HCT116 (cell line): ENCODE results near the gene CREB3L4. TPM values are rescaled to one million over a fixed set of nuclear protein-coding genes. Genes with fewer than 3 reads are reported as not detected.
"Not testable (repeated sequence)": the region's sequence is repeated elsewhere in the genome, so short reads cannot be mapped to it uniquely, and the experiment has no call there.

Experiments used
- ATAC-seq: fragments of 200-7000 bp; cut with Tn5 transposase; 2 replicates; pipeline ENCODE4 v1.9.1; 2020; ENCODE audit warnings: mild to moderate bottlenecking, moderate library complexity
- BruUV-seq: library from RNA; stranded (reverse); fragments of 400-500 nt; replicated peaks from 2 replicates; lab custom pipeline; 2021; lab: Mats Ljungman, UMichigan
- CTCF ChIA-PET: fragments of 300-600 bp; sonication (Branson Sonifier 250); formaldehyde crosslinking; loops from one replicate; lab custom pipeline; 2021; ENCODE audit warnings: antibody characterized with exemption; lab: Charles Lee
- POLR2A ChIA-PET: fragments of 300-600, 350-600 bp; sonication (Branson Sonifier 250); formaldehyde crosslinking; loops from one replicate; lab custom pipeline; 2021; ENCODE audit warnings: antibody characterized with exemption; lab: Charles Lee
- RAD21 ChIA-PET, 2 experiments: fragments of 300-600 bp; sonication (Branson Sonifier 250); formaldehyde crosslinking; loops; one replicate each; lab custom pipeline; 2023; ENCODE audit warnings: low total read pairs in 2 of 2; ENCODE audit not compliant: uncharacterized antibody in 2 of 2, unreplicated experiment in 2 of 2, low non-redundant PET in 1 of 2; lab: Charles Lee
- DNase-seq: peaks from one replicate; pipeline ENCODE4 v3.0.0-alpha.2; 2010; ENCODE audit warnings: low read depth, low spot score
- H2AFZ ChIP-seq: fragments of 200-600 bp; shearing (Covaris generic), sonication (generic); 2 replicates; pipeline ENCODE4 v1.6.1; 2017; ENCODE audit warnings: low read depth, mixed run types, mixed read lengths, antibody characterized with exemption, low read length; ENCODE audit not compliant: poor library complexity, severe bottlenecking
- H3K27ac ChIP-seq: 2 replicates; pipeline ENCODE4 v1.5.1; 2012; ENCODE audit warnings: low read depth, low read length
- H3K27me3 ChIP-seq: fragments of 200-600 bp; sonication (generic); 2 replicates; pipeline ENCODE4 v1.6.1; 2016; ENCODE audit warnings: mixed run types, low read length, mixed read lengths; ENCODE audit not compliant: insufficient read depth
- H3K36me3 ChIP-seq, 2 experiments: fragments of 200-500 bp in 1 of 2; fragments of 200-600 bp in 1 of 2; sonication (Bioruptor generic) in 1 of 2; sonication (generic) in 1 of 2; 2 replicates each; pipeline versions ENCODE4 v1.5.1 to v1.6.1; 2014 to 2016; ENCODE audit warnings: low read length in 2 of 2, inconsistent platforms in 1 of 2, mixed read lengths in 1 of 2, mixed run types in 1 of 2; ENCODE audit not compliant: insufficient read depth in 2 of 2, control insufficient read depth in 1 of 2
- H3K4me1 ChIP-seq, 2 experiments: fragments of 200-600 bp in 1 of 2; sonication (generic) in 1 of 2; 2 replicates each; pipeline versions ENCODE4 v1.5.1 to v1.6.1; 2012 to 2017; ENCODE audit warnings: low read length in 2 of 2, inconsistent platforms in 1 of 2, mild to moderate bottlenecking in 1 of 2, mixed read lengths in 1 of 2, mixed run types in 1 of 2, moderate library complexity in 1 of 2; ENCODE audit not compliant: insufficient read depth in 2 of 2, control insufficient read depth in 1 of 2
- H3K4me2 ChIP-seq: fragments of 200-600 bp; sonication (generic); 2 replicates; pipeline ENCODE4 v1.6.1; 2017; ENCODE audit warnings: mixed run types, low read length, mixed read lengths
- H3K4me3 ChIP-seq, 2 experiments: fragments of 200-600 bp in 1 of 2; sonication (generic) in 1 of 2; replicated peaks in 1 of 2; 2 replicates each; pipeline ENCODE4 v1.5.1; 2011 to 2016; ENCODE audit warnings: low read length in 2 of 2, control low read depth in 1 of 2, low read depth in 1 of 2, mild to moderate bottlenecking in 1 of 2, mixed read lengths in 1 of 2, mixed run types in 1 of 2
- H3K79me2 ChIP-seq: fragments of 200-600 bp; sonication (generic); 2 replicates; pipeline ENCODE4 v1.6.1; 2017; ENCODE audit warnings: mild to moderate bottlenecking, mixed run types, low read length, moderate library complexity, mixed read lengths; ENCODE audit not compliant: insufficient read depth
- H3K9ac ChIP-seq: fragments of 200-600 bp; sonication (generic); 2 replicates; pipeline ENCODE4 v1.6.1; 2016; ENCODE audit warnings: low read length, mixed read lengths
- H3K9me2 ChIP-seq: fragments of 200-600 bp; sonication (generic), shearing (Covaris generic); 2 replicates; pipeline ENCODE4 v1.6.1; 2017; ENCODE audit warnings: mixed run types, mild to moderate bottlenecking, moderate library complexity; ENCODE audit not compliant: insufficient read depth
- H3K9me3 ChIP-seq, 2 experiments: fragments of 200-500 bp in 1 of 2; fragments of 200-600 bp in 1 of 2; sonication (Bioruptor generic) in 1 of 2; sonication (generic) in 1 of 2; 2 replicates each; pipeline ENCODE4 v1.6.1; 2014 to 2017; ENCODE audit warnings: low read length in 2 of 2, mixed read lengths in 2 of 2, inconsistent platforms in 1 of 2, low read depth in 1 of 2, mild to moderate bottlenecking in 1 of 2, mixed run types in 1 of 2, moderate library complexity in 1 of 2; ENCODE audit not compliant: control insufficient read depth in 1 of 2, insufficient read depth in 1 of 2
- H4K20me1 ChIP-seq: fragments of 200-600 bp; sonication (generic), shearing (Covaris generic); 2 replicates; pipeline ENCODE4 v1.6.1; 2017; ENCODE audit warnings: mixed run types, mild to moderate bottlenecking, moderate library complexity; ENCODE audit not compliant: insufficient read depth
- EZH2 ChIP-seq: fragments of 200-600 bp; sonication (generic); IDR thresholded peaks from 2 replicates; pipeline ENCODE4 v1.6.1; 2017; ENCODE audit warnings: antibody characterized with exemption, mixed run types
- RAD21 ChIP-seq: IDR thresholded peaks from 2 replicates; pipeline ENCODE4 v1.6.1; 2012; ENCODE audit warnings: low read depth, mild to moderate bottlenecking
- YY1 ChIP-seq: IDR thresholded peaks from 2 replicates; pipeline ENCODE4 v1.6.1; 2011; ENCODE audit warnings: low read length, low read depth, moderate library complexity, mild to moderate bottlenecking; ENCODE audit not compliant: insufficient replicate concordance; ENCODE audit errors: extremely low read depth
- intact Hi-C: fragments of 100-400 bp; cut with micrococcal nuclease; formaldehyde crosslinking; loops from 2 replicates; pipeline ENCODE4 v1.10.0; 2022
- total RNA-seq: library from RNA; stranded (reverse); gene quantifications from one replicate; pipeline ENCODE4 v1.2.1, GENCODE V29; 2021; ENCODE audit not compliant: unreplicated experiment
- TF ChIP-seq, protein P1 (sequence below): IDR thresholded peaks from 2 replicates; pipeline ENCODE4 v1.6.1; 2012
- TF ChIP-seq, protein P2 (sequence below): IDR thresholded peaks from 2 replicates; pipeline ENCODE4 v1.6.1; 2011; ENCODE audit warnings: mild to moderate bottlenecking, low read length, moderate library complexity; ENCODE audit not compliant: insufficient replicate concordance; ENCODE audit errors: extremely low read depth
- TF ChIP-seq, protein P3 (sequence below): IDR thresholded peaks from 2 replicates; pipeline ENCODE4 v1.6.1; 2012; ENCODE audit warnings: low read depth

Gene CREB3L4
- total RNA-seq, 1 experiment from 2014 or later, result 15.3 TPM

DNA sequence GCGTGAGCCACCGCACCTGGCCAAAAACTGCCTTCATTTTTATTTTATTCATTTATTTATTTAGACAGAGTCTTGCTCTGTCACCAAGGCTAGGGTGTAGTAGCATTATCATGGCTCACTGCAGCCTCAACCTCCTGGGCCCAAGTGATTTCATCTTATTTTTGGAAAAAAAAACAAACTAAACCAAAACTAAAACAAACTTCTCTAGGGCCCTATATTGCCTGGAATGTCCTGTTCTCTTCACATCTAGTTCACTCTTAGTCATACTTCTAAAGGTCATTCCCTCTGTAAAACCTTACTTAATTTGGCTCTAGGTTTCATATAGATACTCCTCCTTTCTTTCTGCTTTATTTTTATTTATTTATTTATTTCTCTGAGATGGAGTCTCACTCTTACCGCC is 38.4 kb downstream of the CREB3L4 start:
- no peaks in the 10 kb centered on the region for H4K20me1 ChIP-seq
- H3K9me3 ChIP-seq, result no peaks in the 10 kb centered on the region
- ChIA-PET POLR2A (interaction anchor here (1.1 kb wide), 1 partner anchor 16 kb away, joined by 5 read pairs; no protein-coding TSS in a partner anchor), RAD21 (no interaction called here), CTCF (no interaction called here)
- no peak for ATAC-seq
- H3K9ac ChIP-seq, result no peak overlapping the region
- H3K9me2 ChIP-seq, result no peaks in the 10 kb centered on the region
- no peak overlapping the region for H3K4me3 ChIP-seq
- DNase-seq, result no peak
- H3K36me3 ChIP-seq, result no peaks in the 10 kb centered on the region
- no peaks in the 10 kb centered on the region for H3K27me3 ChIP-seq
- no peak overlapping the region for H3K4me2 ChIP-seq
- H2AFZ ChIP-seq, result no peak overlapping the region
- TF ChIP-seq YY1 (no peak), EZH2 (no peak), RAD21 (no peak)
- TF ChIP-seq, protein P1, sequence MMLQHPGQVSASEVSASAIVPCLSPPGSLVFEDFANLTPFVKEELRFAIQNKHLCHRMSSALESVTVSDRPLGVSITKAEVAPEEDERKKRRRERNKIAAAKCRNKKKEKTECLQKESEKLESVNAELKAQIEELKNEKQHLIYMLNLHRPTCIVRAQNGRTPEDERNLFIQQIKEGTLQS, result no peak
- intact Hi-C loops, result no loop called here
- H3K79me2 ChIP-seq, result no peaks in the 10 kb centered on the region
- H3K27ac ChIP-seq, result no peak overlapping the region
- H3K4me1 ChIP-seq, result peaks cover 7 to 16% of the 10 kb centered on the region in 2 experiments
- BruUV-seq, result no TSS peak

DNA sequence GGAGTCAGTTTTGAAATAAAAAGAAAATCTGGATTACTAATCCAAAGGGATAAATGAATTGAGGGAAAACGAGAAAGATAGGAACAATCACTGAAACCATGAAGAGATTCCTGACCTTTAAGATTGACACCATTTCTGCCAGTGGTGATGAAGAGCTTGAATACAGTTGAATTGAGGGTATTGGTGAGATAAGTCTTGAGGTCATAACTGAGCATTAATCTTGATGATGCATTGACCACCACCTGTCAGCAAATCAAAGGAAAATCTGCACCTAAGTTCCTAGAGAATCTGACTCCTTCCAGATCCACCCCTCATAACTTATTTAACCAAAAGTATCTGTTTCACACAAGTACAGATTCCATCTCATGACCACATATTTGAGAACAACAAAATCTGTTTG is 44.4 kb downstream of the CREB3L4 start:
- POLR2A ChIA-PET, result interaction anchor here (1.2 kb wide), 1 partner anchor 22 kb away, joined by 4 read pairs; the partner anchor contains the start of gene RPS27
- H3K9me2 ChIP-seq, result no peaks in the 10 kb centered on the region
- H3K9ac ChIP-seq, result no peak overlapping the region
- intact Hi-C loops, result no loop called here
- no peak overlapping the region for H3K4me3 ChIP-seq
- no peak overlapping the region for H3K4me2 ChIP-seq
- no TSS peak for BruUV-seq
- H2AFZ ChIP-seq, result no peak overlapping the region
- DNase-seq, result no peak
- CTCF ChIA-PET, result no interaction called here
- H4K20me1 ChIP-seq, result no peaks in the 10 kb centered on the region
- no peaks in the 10 kb centered on the region for H3K36me3 ChIP-seq
- no peak for ATAC-seq
- H3K79me2 ChIP-seq, result no peaks in the 10 kb centered on the region
- RAD21 ChIA-PET, result no interaction called here
- H3K27ac ChIP-seq, result no peak overlapping the region
- no peaks in the 10 kb centered on the region for H3K9me3 ChIP-seq
- no peaks in the 10 kb centered on the region for H3K27me3 ChIP-seq
- H3K4me1 ChIP-seq, result peaks cover 3 to 6% of the 10 kb centered on the region in 2 experiments; a peak in 2 of 4 replicates
- TF ChIP-seq, protein P2, sequence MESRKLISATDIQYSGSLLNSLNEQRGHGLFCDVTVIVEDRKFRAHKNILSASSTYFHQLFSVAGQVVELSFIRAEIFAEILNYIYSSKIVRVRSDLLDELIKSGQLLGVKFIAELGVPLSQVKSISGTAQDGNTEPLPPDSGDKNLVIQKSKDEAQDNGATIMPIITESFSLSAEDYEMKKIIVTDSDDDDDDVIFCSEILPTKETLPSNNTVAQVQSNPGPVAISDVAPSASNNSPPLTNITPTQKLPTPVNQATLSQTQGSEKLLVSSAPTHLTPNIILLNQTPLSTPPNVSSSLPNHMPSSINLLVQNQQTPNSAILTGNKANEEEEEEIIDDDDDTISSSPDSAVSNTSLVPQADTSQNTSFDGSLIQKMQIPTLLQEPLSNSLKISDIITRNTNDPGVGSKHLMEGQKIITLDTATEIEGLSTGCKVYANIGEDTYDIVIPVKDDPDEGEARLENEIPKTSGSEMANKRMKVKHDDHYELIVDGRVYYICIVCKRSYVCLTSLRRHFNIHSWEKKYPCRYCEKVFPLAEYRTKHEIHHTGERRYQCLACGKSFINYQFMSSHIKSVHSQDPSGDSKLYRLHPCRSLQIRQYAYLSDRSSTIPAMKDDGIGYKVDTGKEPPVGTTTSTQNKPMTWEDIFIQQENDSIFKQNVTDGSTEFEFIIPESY, result no peak
- TF ChIP-seq, protein P3, sequence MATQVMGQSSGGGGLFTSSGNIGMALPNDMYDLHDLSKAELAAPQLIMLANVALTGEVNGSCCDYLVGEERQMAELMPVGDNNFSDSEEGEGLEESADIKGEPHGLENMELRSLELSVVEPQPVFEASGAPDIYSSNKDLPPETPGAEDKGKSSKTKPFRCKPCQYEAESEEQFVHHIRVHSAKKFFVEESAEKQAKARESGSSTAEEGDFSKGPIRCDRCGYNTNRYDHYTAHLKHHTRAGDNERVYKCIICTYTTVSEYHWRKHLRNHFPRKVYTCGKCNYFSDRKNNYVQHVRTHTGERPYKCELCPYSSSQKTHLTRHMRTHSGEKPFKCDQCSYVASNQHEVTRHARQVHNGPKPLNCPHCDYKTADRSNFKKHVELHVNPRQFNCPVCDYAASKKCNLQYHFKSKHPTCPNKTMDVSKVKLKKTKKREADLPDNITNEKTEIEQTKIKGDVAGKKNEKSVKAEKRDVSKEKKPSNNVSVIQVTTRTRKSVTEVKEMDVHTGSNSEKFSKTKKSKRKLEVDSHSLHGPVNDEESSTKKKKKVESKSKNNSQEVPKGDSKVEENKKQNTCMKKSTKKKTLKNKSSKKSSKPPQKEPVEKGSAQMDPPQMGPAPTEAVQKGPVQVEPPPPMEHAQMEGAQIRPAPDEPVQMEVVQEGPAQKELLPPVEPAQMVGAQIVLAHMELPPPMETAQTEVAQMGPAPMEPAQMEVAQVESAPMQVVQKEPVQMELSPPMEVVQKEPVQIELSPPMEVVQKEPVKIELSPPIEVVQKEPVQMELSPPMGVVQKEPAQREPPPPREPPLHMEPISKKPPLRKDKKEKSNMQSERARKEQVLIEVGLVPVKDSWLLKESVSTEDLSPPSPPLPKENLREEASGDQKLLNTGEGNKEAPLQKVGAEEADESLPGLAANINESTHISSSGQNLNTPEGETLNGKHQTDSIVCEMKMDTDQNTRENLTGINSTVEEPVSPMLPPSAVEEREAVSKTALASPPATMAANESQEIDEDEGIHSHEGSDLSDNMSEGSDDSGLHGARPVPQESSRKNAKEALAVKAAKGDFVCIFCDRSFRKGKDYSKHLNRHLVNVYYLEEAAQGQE, result no peak
- no peak for TF ChIP-seq YY1
- TF ChIP-seq, all 23 proteins: peak for 0

DNA sequence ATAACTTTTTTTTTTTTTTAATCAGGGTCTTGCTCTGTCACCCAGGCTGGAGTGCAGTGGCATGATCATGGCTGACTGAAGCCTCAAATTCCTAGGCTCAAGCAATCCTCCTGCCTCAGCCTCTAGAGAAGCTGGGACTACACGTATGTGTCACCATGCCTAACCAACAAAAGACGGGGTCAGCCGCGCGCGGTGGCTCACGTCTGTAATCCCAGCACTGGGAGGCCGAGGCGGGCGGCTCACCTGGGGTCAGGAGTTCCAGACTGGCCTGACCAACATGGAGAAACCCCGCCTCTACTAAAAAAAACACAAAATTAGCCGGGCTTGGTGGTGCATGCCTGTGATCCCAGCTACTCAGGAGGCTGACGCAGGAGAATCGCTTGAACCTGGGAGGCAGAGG is 44.8 kb downstream of the CREB3L4 start:
- H3K4me1 ChIP-seq, CTCF ChIA-PET, H2AFZ ChIP-seq, H3K9me2 ChIP-seq, H3K27ac ChIP-seq, H4K20me1 ChIP-seq, H3K4me2 ChIP-seq, H3K9ac ChIP-seq, H3K4me3 ChIP-seq, ATAC-seq, H3K27me3 ChIP-seq, H3K36me3 ChIP-seq, BruUV-seq, DNase-seq, RAD21 ChIA-PET, H3K79me2 ChIP-seq, H3K9me3 ChIP-seq, intact Hi-C loops: not testable (repeated sequence)
- POLR2A ChIA-PET, result interaction anchor here (1.2 kb wide), 1 partner anchor 22 kb away, joined by 4 read pairs; the partner anchor contains the start of gene RPS27
